MM.1S (cell line): ENCODE measurements around the gene CELF5.

ENCODE experiments used
- DNase-seq: peaks from one replicate; pipeline ENCODE4 v3.0.0-alpha.2; 2015
- H2AFZ ChIP-seq: fragments of 300-600 bp; sonication (generic); 2 replicates; pipeline ENCODE4 v1.6.0; 2016; ENCODE audit warnings: antibody characterized with exemption, low read length
- H3F3A ChIP-seq: fragments of 300-600 bp; sonication (generic); 2 replicates; pipeline ENCODE4 v1.6.1; 2016; ENCODE audit warnings: mild to moderate bottlenecking, antibody characterized with exemption, low read length, moderate library complexity, mixed read lengths; ENCODE audit not compliant: insufficient read depth
- H3K27ac ChIP-seq: fragments of 300-600 bp; sonication (generic); 2 replicates; pipeline ENCODE4 v1.5.1; 2016; ENCODE audit warnings: mild to moderate bottlenecking, low read length
- H3K27me3 ChIP-seq: fragments of 300-600 bp; sonication (generic); replicated peaks from 2 replicates; pipeline ENCODE4 v1.6.0; 2016; ENCODE audit warnings: low read length; ENCODE audit not compliant: insufficient read depth
- H3K36me3 ChIP-seq: fragments of 300-600 bp; sonication (generic); replicated peaks from 2 replicates; pipeline ENCODE4 v1.6.1; 2016; ENCODE audit warnings: mild to moderate bottlenecking, low read length, mixed read lengths; ENCODE audit not compliant: insufficient read depth
- H3K4me1 ChIP-seq: fragments of 300-600 bp; sonication (generic); 2 replicates; pipeline ENCODE4 v1.6.1; 2016; ENCODE audit warnings: low read length, mixed read lengths
- H3K4me2 ChIP-seq: fragments of 300-600 bp; sonication (generic); 2 replicates; pipeline ENCODE4 v1.6.0; 2016; ENCODE audit warnings: low read depth, low read length
- H3K4me3 ChIP-seq: fragments of 300-600 bp; sonication (generic); 2 replicates; pipeline ENCODE4 v1.5.1; 2016; ENCODE audit warnings: low read length, mixed read lengths
- H3K79me2 ChIP-seq: fragments of 300-600 bp; sonication (generic); 2 replicates; pipeline ENCODE4 v1.6.1; 2016; ENCODE audit warnings: mixed run types, low read length, mixed read lengths
- H3K9ac ChIP-seq: fragments of 300-600 bp; sonication (generic); 2 replicates; pipeline ENCODE4 v1.6.1; 2016; ENCODE audit warnings: low read length, mixed read lengths
- H3K9me2 ChIP-seq: fragments of 300-600 bp; sonication (generic); replicated peaks from 2 replicates; pipeline ENCODE4 v1.6.1; 2016; ENCODE audit warnings: mild to moderate bottlenecking, low read length, mixed read lengths; ENCODE audit not compliant: insufficient read depth
- H3K9me3 ChIP-seq: fragments of 300-600 bp; sonication (generic); replicated peaks from 2 replicates; pipeline ENCODE4 v1.6.1; 2016; ENCODE audit warnings: mild to moderate bottlenecking, low read length, mixed read lengths; ENCODE audit not compliant: insufficient read depth
- H4K20me1 ChIP-seq: fragments of 300-600 bp; sonication (generic); 2 replicates; pipeline ENCODE4 v1.6.1; 2016; ENCODE audit warnings: mild to moderate bottlenecking, low read length, moderate library complexity, mixed read lengths; ENCODE audit not compliant: insufficient read depth
- EZH2 ChIP-seq: fragments of 300-600 bp; sonication (generic); optimal IDR thresholded peaks from 2 replicates; pipeline ENCODE3; 2017; ENCODE audit warnings: low read depth, mild to moderate bottlenecking, antibody characterized with exemption, low read length, mixed read lengths
- EZH2phosphoT487 ChIP-seq: fragments of 300-600 bp; sonication (generic); IDR thresholded peaks from 2 replicates; pipeline ENCODE4 v1.6.1; 2018; ENCODE audit warnings: antibody characterized with exemption, low read length
- TF ChIP-seq, protein P1 (sequence below): fragments of 300-600 bp; sonication (generic); IDR thresholded peaks from 2 replicates; pipeline ENCODE4 v1.5.1; 2016; ENCODE audit warnings: antibody characterized with exemption, low read length, mixed read lengths

Gene CELF5

DNA sequence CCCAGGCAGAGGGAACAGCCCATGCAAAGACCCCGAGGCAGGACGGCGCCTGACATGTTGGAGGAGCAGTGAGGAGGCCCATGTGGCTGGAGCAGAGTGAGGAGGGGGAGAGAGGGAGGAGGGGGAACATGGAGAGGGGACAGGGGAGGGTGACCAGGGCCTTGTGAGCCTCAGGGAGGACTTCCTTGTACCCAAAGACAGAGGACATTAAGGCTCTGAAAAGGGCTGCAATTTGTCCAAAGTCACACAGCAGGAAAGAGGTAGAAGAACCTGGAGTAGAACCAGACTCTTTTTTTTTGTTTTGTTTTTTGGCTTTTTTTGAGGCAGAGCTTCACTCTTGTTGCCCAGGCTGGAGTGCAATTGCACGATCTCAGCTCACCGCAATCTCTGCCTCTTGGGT lies 67.2 kb downstream of the CELF5 start:
- no peak overlapping the region for H3K4me3 ChIP-seq
- no peak overlapping the region for H3K4me2 ChIP-seq
- no peaks in the 10 kb centered on the region for H3K9me3 ChIP-seq
- no peak overlapping the region for H3K9ac ChIP-seq
- no peaks in the 10 kb centered on the region for H3K9me2 ChIP-seq
- TF ChIP-seq, protein P1, sequence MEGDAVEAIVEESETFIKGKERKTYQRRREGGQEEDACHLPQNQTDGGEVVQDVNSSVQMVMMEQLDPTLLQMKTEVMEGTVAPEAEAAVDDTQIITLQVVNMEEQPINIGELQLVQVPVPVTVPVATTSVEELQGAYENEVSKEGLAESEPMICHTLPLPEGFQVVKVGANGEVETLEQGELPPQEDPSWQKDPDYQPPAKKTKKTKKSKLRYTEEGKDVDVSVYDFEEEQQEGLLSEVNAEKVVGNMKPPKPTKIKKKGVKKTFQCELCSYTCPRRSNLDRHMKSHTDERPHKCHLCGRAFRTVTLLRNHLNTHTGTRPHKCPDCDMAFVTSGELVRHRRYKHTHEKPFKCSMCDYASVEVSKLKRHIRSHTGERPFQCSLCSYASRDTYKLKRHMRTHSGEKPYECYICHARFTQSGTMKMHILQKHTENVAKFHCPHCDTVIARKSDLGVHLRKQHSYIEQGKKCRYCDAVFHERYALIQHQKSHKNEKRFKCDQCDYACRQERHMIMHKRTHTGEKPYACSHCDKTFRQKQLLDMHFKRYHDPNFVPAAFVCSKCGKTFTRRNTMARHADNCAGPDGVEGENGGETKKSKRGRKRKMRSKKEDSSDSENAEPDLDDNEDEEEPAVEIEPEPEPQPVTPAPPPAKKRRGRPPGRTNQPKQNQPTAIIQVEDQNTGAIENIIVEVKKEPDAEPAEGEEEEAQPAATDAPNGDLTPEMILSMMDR: no peak
- TF ChIP-seq EZH2phosphoT487: no peak
- no peak for TF ChIP-seq EZH2
- H3K36me3 ChIP-seq: no peaks in the 10 kb centered on the region
- H3K27me3 ChIP-seq: peaks cover 94% of the 10 kb centered on the region
- H4K20me1 ChIP-seq: no peaks in the 10 kb centered on the region
- no peak for DNase-seq
- H3K79me2 ChIP-seq: no peaks in the 10 kb centered on the region
- H3F3A ChIP-seq: no peaks in the 10 kb centered on the region
- H3K27ac ChIP-seq: no peak overlapping the region
- H3K4me1 ChIP-seq: no peaks in the 10 kb centered on the region
- H2AFZ ChIP-seq: no peak overlapping the region

DNA sequence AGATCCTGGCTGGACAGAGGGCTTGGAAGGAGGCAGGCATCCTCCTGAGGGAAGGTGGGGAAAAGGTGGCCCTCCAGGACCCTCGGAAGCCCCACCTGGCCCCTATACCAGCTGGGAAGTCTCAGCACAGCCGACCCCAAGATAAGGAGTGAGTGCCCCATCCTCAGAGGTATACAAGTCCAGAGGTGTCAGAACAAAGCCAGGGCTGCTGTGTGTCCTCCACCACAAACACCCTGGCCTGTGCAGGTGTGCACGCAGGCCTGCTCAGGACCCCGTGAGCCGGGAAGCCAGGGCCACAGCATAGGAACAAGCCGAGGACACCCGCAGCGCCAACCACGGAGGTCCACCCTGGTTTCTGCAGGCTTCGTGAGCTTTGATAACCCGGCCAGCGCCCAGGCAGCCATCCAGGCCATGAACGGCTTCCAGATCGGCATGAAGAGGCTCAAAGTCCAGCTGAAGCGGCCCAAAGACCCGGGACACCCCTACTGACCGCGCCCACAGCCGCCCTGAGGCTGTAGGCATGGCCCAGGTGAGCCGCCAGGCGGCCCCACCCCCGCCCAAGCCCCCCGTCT lies 68.6 kb downstream of the CELF5 start:
- no peaks in the 10 kb centered on the region for H3K4me1 ChIP-seq
- no peak overlapping the region for H3K27ac ChIP-seq
- no peaks in the 10 kb centered on the region for H3K79me2 ChIP-seq
- no peak overlapping the region for H3K4me3 ChIP-seq
- H4K20me1 ChIP-seq: no peaks in the 10 kb centered on the region
- H2AFZ ChIP-seq: no peak overlapping the region
- H3K27me3 ChIP-seq: peaks cover 96% of the 10 kb centered on the region
- no peaks in the 10 kb centered on the region for H3F3A ChIP-seq
- no peak overlapping the region for H3K4me2 ChIP-seq
- no peak for TF ChIP-seq EZH2
- H3K9me3 ChIP-seq: no peaks in the 10 kb centered on the region
- no peaks in the 10 kb centered on the region for H3K9me2 ChIP-seq
- H3K9ac ChIP-seq: no peak overlapping the region
- H3K36me3 ChIP-seq: no peaks in the 10 kb centered on the region
- no peak for DNase-seq

DNA sequence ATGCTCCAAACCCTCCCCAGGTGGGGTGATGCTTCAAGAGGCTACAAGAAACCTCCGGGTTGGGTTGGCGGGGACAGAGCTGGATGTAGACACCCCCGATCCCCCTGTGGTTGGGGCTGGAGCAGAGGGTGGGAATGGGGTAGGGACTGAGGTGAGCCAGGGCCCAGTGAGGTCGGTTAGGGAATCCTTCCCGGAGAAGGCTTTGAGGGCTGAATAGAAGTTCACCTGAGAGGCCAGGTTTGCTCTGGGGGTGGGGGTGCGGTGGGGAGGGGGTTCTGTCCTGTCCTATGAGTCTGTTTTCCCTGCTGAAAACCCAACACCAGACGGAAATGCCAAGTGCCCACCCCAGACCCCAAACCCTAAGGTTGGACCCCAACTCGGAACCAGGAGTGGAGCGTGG lies 69.1 kb downstream of the CELF5 start:
- H3K4me2 ChIP-seq: no peak overlapping the region
- H3K27me3 ChIP-seq: peaks cover 98% of the 10 kb centered on the region
- H3K27ac ChIP-seq: no peak overlapping the region
- no peaks in the 10 kb centered on the region for H3K79me2 ChIP-seq
- no peak overlapping the region for H3K4me3 ChIP-seq
- no peaks in the 10 kb centered on the region for H3F3A ChIP-seq
- no peaks in the 10 kb centered on the region for H3K9me3 ChIP-seq
- TF ChIP-seq EZH2: no peak
- TF ChIP-seq, protein P1: no peak
- TF ChIP-seq EZH2phosphoT487: no peak
- no peak overlapping the region for H3K9ac ChIP-seq
- DNase-seq: no peak
- H3K9me2 ChIP-seq: no peaks in the 10 kb centered on the region
- no peak overlapping the region for H2AFZ ChIP-seq
- H3K36me3 ChIP-seq: no peaks in the 10 kb centered on the region
- H3K4me1 ChIP-seq: no peaks in the 10 kb centered on the region
- H4K20me1 ChIP-seq: no peaks in the 10 kb centered on the region

DNA sequence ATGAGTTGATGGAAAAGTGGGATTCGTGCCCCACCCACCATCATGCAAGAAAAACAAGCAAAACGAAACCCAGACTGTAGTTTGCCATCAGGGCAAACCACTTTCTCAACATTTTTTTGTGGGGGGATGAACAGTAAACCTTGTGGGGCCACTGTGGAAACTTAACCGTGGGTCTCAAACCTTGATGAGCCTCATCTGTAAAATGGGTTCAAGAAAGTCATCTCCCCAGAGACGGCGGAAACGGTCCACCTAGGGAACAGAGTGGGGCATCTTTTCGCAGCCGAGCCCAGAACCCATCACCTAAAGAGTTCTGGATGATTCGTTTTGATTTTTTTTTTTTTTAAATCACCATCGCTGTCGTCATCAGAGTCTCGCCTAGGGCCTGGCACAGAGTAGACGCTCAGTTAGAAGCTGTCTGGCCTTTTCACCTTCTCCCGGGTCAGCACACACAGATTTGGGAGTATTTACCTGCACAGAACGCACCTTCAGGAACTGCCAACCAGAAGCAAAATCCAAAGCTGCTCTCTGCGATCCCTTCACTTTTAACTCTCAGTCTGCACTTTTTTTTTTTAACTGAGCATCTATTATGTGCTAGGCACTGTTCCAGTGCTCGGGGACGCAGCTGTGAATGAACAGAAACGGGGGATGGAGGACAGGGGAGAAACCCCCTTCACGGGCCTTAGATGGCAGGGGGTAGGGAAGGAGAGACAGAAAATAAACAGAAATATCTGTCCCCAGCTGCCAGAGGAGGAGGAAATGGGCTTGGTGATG lies 69.8 kb downstream of the CELF5 start:
- no peak overlapping the region for H3K4me2 ChIP-seq
- no peak overlapping the region for H3K27ac ChIP-seq
- DNase-seq: no peak
- no peak overlapping the region for H3K9ac ChIP-seq
- H3K9me3 ChIP-seq: no peaks in the 10 kb centered on the region
- no peak for TF ChIP-seq EZH2phosphoT487
- peak; percentile 39 for TF ChIP-seq EZH2
- no peak overlapping the region for H2AFZ ChIP-seq
- H4K20me1 ChIP-seq: no peaks in the 10 kb centered on the region
- H3K9me2 ChIP-seq: no peaks in the 10 kb centered on the region
- peaks cover 98% of the 10 kb centered on the region for H3K27me3 ChIP-seq
- no peaks in the 10 kb centered on the region for H3K79me2 ChIP-seq
- H3K4me3 ChIP-seq: no peak overlapping the region
- H3K4me1 ChIP-seq: no peaks in the 10 kb centered on the region
- H3F3A ChIP-seq: no peaks in the 10 kb centered on the region
- no peaks in the 10 kb centered on the region for H3K36me3 ChIP-seq
